HG03196 (cell line): ENCODE measurements around the gene ABHD12.

Source experiments
- ATAC-seq: cut with Tn5 transposase; IDR thresholded peaks from one replicate; pipeline ENCODE4 v1.9.1; 2021; ENCODE audit not compliant: unreplicated experiment

Gene ABHD12

GRCh38 chr20:25280051-25280573 lies 110.5 kb downstream of the ABHD12 start:
- no peak for ATAC-seq

- ATAC-seq, result no peak
Observed at GRCh38 chr20:25279403-25279802, 111.2 kb downstream of the ABHD12 start.

GRCh38 chr20:25278636-25279361 lies 111.8 kb downstream of the ABHD12 start:
- ATAC-seq, result no peak

- ATAC-seq, result no peak
Observed at GRCh38 chr20:25277941-25278521, 112.6 kb downstream of the ABHD12 start.

GRCh38 chr20:25277051-25277801 lies 113.4 kb downstream of the ABHD12 start:
- ATAC-seq, result no peak

- no peak for ATAC-seq
Observed at GRCh38 chr20:25276533-25277050, 114.0 kb downstream of the ABHD12 start.

GRCh38 chr20:25275813-25276532 lies 114.7 kb downstream of the ABHD12 start:
- no peak for ATAC-seq

GRCh38 chr20:25274891-25275812 lies 115.5 kb downstream of the ABHD12 start:
- ATAC-seq, result no peak

GRCh38 chr20:25274481-25274880 lies 116.2 kb downstream of the ABHD12 start:
- no peak for ATAC-seq

GRCh38 chr20:25273541-25274358 lies 116.9 kb downstream of the ABHD12 start:
- ATAC-seq, result no peak

- no peak for ATAC-seq
Observed at GRCh38 chr20:25273046-25273445, 117.6 kb downstream of the ABHD12 start.

- ATAC-seq, result no peak
Observed at GRCh38 chr20:25272223-25273000, 118.2 kb downstream of the ABHD12 start.

- ATAC-seq, result no peak
Observed at GRCh38 chr20:25271486-25272222, 119.0 kb downstream of the ABHD12 start.

- ATAC-seq, result no peak
Observed at GRCh38 chr20:25270829-25271251, 119.8 kb downstream of the ABHD12 start.

GRCh38 chr20:25269833-25270170 lies 120.8 kb downstream of the ABHD12 start:
- no peak for ATAC-seq

- no peak for ATAC-seq
Observed at GRCh38 chr20:25269057-25269832, 121.4 kb downstream of the ABHD12 start.
